HG02970 (cell line): Measurements from ENCODE around the gene SFR1.

ENCODE experiments used
- ATAC-seq: cut with Tn5 transposase; IDR thresholded peaks from one replicate; pipeline ENCODE4 v1.9.1; 2021; ENCODE audit warnings: mild to moderate bottlenecking, moderate library complexity, moderate number of reproducible peaks; ENCODE audit not compliant: unreplicated experiment, low FRiP score

SFR1 gene, protein sequence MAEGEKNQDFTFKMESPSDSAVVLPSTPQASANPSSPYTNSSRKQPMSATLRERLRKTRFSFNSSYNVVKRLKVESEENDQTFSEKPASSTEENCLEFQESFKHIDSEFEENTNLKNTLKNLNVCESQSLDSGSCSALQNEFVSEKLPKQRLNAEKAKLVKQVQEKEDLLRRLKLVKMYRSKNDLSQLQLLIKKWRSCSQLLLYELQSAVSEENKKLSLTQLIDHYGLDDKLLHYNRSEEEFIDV

GRCh38 chr10:104121485-104122224 is at the start of gene SFR1:
TSS of gene SFR1 (plus strand) at chr10:104122171. CDS start at chr10:104122184, 13 bp downstream.
- peak; percentile 89 for ATAC-seq

DNA sequence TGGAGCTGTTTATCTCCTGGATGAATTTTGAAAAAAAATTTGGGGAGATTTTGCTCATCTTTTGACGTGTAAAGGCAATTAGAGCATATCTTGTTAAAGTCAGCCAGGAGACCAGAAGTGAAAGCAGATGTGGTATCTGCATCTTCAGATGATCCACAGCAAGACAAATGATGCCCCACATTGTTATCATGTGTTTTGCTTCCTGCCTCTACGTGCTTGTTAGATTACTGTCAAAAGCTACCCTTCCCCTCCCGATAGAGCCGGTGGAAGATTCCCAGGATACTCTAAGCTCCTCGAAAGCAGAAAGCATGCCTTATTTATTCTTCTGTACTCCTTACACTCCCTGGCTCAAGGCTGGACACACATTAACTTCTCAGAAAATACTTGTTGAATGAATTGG is 49.2 kb upstream of the SFR1 start:
- no peak for ATAC-seq

GRCh38 chr10:104074505-104074904 is 47.5 kb upstream of the SFR1 start:
- no peak for ATAC-seq

- ATAC-seq: no peak
These were observed 45.2 kb upstream of the SFR1 start for GRCh38 chr10:104076743-104077160.

DNA sequence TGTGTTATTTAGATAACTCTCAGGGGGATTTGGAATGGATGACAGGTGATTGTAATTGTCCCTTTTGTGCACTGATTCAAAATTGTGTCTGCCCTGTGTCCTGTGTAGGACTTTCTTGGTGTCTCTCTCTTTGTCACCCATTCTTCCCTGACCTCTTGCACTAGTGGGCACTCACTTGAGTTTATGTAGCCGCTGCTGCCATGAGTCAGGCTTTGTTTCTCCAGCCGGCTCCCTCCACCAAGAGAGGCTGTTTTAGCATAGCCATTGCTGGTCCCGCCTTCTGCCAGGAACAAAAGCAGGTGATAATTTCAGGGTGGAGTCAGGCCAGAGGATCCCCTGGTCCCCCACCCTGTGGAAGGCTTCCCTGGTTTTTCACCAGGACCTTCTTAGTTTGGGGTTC is 44.7 kb upstream of the SFR1 start:
- no peak for ATAC-seq

DNA sequence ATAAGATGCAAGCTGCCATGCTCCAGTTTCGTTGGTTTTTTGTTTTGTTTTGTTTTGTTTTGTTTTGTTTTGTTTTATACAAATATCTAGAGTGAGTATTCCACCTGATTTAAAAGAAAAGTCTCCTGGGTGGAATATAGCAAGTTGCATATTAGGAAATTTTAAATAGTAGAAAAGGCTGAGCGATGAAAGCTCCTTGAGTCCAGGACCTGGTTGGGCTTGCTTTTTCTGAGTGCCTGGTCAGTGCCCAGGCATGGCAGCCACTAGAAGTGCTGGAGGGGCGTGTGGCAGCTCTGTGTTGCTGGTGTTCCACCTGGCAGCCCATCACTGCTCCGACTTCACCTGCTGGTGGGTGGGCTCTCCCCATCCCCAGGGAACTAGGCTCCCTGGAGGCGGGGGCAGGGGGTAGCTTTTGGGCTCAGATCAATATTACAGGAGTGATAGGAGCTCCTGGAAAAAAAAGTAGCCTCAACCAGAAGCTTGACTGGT is 44.3 kb upstream of the SFR1 start:
- ATAC-seq: no peak

GRCh38 chr10:104080762-104081161 is 41.2 kb upstream of the SFR1 start:
- ATAC-seq: no peak

DNA sequence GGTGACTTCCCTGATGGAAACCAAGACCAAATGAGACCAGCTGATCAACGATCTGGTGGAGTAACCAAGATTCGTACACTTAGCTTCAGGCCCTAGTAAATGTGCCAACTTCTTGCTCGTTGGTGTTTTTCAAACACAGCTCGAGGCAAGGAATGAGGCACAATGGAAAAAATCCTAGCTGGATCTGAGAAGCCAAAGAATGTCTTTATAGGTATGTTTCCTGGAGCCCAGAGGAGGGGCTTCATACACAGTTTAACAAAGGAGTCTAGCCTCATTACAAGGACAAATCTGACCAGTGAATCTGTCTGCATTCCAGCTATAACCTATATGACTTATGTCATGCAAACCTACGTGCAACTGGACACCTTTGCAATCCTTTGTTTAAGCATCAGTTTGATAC is 40.0 kb upstream of the SFR1 start:
- ATAC-seq: no peak

DNA sequence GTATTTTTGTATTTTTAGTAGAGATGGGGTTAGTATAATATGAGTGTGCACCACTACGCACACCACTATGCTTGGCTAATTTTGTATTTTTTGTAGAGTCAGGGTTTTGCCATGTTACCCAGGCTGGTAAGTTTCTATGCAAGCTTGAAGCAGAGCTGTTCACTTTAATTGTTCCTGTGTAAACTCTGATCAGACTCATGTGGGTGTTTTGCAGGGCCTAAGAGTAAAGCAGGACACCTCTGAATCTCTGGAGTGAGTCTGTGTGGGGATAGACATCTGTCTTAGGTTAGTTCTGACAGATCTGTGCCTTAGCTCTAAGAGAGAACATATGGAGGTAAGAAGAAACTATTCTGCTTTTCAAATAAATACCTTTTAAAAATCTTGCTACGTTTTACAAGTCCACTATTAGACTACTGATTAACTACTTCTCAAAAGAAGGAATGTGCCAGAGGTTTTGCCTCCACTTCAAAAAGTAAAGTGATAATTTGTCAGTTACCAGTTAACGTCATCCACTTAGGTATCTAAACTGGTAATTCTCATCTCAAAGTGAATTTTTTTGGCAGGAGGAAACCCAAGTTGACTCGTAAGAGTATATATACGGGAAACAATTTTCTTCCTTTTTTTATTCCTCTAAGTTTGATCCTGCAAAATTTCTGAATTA is 37.4 kb upstream of the SFR1 start:
- no peak for ATAC-seq

DNA sequence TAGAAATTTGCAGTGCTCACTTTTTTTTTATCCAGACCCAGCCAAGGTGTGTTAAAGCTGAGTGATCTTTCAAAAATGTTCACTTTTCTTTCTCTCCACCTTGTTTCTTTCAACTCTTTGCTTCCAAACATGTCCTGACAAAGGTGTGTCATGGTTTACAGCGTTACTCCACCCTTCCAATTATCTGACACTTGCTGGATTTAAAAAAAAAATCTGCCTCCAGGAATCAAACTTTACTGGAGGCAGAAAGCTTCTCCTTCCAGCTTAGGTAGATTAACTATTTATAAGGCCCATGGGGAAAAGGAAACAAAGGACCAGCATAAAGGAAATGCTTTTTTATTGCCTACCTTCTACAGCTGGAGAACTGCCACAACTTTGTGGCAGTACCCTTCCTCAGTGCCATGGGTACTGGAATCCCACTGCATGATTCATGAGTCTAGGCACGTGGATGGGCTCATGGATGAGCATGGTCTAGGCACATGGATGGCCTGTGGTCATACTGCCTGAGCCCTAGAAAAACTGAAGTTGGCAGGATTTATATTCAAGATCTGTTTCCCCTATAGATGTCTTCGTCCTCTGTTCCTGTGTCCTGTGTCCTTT is 36.1 kb upstream of the SFR1 start, which contains the start of gene COL17A1:
Gene COL17A1, minus strand, starts transcription at position 80 of the 600 bp plus-strand sequence. CDS start 5,207 bp downstream, outside the sequence.
- no peak for ATAC-seq

- ATAC-seq: no peak
These were observed 33.7 kb upstream of the SFR1 start for GRCh38 chr10:104088239-104088638.

GRCh38 chr10:104089621-104090020 is 32.4 kb upstream of the SFR1 start:
- ATAC-seq: no peak

DNA sequence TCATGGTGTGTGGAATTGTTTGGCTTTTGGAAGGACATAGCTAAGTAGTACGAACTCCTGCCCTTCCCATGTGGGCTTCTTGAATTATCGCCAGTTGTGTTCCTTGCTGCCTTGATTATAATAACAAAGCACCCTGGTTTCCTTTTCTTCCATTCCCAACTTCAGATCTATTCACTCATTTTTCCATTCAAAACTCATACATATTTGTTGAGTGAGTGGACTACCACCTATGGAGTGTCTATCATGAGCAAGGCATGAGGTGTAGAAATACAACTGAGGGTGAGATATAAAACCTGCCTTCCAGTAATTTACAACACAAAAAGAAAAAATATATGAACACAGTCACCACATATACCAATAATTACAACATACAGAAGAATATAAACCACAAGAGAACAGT is 31.4 kb upstream of the SFR1 start:
- no peak for ATAC-seq

DNA sequence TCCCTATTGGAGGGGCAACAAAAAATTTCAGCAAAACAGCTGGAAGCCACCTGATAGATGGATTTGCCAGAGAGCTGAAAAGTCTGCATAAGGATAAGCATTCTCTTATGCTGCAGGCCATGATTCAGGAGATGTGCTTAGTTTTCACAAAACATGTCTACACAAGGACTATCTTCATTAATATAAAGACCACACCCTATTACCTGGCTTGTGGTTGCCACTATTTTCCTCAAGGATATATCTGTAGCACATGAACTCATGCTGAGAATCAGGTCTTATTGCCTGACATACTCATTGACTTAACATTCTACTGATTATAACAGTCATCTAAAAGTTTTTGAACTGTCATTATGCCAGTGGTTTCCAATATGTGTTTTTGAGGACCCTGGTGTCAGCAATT is 29.2 kb upstream of the SFR1 start:
- no peak for ATAC-seq

- no peak for ATAC-seq
These were observed 25.3 kb upstream of the SFR1 start for GRCh38 chr10:104096692-104097091.

DNA sequence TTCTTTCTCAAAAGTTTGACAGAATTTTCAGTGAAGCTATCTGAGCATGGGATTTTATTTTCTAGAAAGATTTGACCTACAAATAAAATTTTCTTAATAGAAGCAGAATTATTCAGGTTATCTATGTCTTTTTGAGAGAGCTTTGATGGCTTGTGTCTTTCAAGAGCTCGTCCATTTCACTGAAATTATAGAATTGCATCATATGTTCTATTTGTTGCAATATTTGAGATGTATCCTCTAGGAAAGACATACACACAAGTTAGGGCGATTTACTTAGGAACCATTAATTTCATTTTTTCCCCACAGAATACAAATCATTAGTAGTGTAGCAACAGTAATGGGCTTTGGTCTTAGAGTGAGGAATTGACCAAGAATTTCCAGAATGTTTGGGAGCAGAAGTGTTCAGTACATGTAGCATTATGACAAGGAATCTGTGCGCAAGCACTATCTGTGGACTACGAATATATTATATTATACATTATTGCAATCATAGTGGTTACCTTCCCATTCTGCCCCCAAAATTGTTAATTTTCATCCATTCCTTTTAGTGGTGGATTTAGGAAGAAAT is 23.5 kb upstream of the SFR1 start:
- no peak for ATAC-seq

DNA sequence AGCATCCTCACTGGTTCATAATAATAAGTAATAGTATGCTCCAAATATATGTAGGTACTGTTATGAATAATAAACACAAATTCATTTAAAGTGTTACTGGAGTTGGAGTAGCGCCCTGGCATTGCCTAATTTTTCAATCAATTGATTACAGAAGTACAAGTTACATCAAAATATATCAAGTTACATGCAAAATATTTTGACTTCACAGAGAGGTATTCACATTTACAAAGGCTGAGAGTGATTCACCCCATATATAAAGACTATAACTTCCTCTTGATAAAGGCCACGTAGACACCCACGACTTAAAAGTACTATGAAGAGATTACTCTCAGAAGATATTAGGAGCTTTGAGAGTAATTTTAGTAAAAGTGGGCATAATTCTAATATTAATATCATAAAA is 22.7 kb upstream of the SFR1 start:
- ATAC-seq: no peak

- ATAC-seq: no peak
These were observed 22.0 kb upstream of the SFR1 start for GRCh38 chr10:104099941-104100340.

GRCh38 chr10:104100795-104101194 is 21.2 kb upstream of the SFR1 start:
- ATAC-seq: no peak

- ATAC-seq: no peak
These were observed 20.1 kb upstream of the SFR1 start for GRCh38 chr10:104101902-104102301.

GRCh38 chr10:104103956-104104355 is 18.0 kb upstream of the SFR1 start:
- ATAC-seq: no peak
